OCI-LY7 (cell line): Measurements from ENCODE around the gene TLCD2. TPM values are rescaled to one million over a fixed set of nuclear protein-coding genes. Genes with fewer than 3 reads are reported as not detected.

Experiments
- total RNA-seq, 2 experiments: library from RNA; depleted of rRNA in 1 of 2; stranded (reverse); fragments of >200 nt in 1 of 2; shearing (Covaris generic) in 1 of 2; gene quantifications; 2 replicates each; pipeline ENCODE4 v1.2.3, GENCODE V29; 2014 to 2022

TLCD2 gene
- total RNA-seq, 2 experiments from 2014 or later, result not detected

Other genes starting within 250 kb of the TLCD2 start
- 16.1 and 17.2 TPM in 2 replicates for gene MYO1C, start 217.7 kb downstream of the TLCD2 start, total RNA-seq (2014; rRNA removed; shearing (Covaris generic))
- gene MYO1C, start 217.7 kb downstream of the TLCD2 start, total RNA-seq (2022), result 70.5 and 74.4 TPM in 2 replicates
- 23.4 and 28.8 TPM in 2 replicates for gene INPP5K, start 193.8 kb downstream of the TLCD2 start, total RNA-seq (2014; rRNA removed; shearing (Covaris generic))
- 40.7 and 47.0 TPM in 2 replicates for gene INPP5K, start 193.8 kb downstream of the TLCD2 start, total RNA-seq (2022)
- gene PITPNA, start 147.6 kb downstream of the TLCD2 start, total RNA-seq (2014; rRNA removed; shearing (Covaris generic)), result 15.0 and 27.7 TPM in 2 replicates
- 51.2 and 51.8 TPM in 2 replicates for gene PITPNA, start 147.6 kb downstream of the TLCD2 start, total RNA-seq (2022)
- gene SLC43A2, start 81.5 kb downstream of the TLCD2 start, total RNA-seq (2014; rRNA removed; shearing (Covaris generic)), result 9.2 and 16.7 TPM in 2 replicates
- gene SLC43A2, start 81.5 kb downstream of the TLCD2 start, total RNA-seq (2022), result 16.6 and 17.1 TPM in 2 replicates
- 0.19 and 0.31 TPM in 2 replicates for gene SCARF1, start 64.6 kb downstream of the TLCD2 start, total RNA-seq (2014; rRNA removed; shearing (Covaris generic))
- gene SCARF1, start 64.6 kb downstream of the TLCD2 start, total RNA-seq (2022), result 0.29 and 0.41 TPM in 2 replicates
- 0.82 and 3.2 TPM in 2 replicates for gene RILP, start 60.5 kb downstream of the TLCD2 start, total RNA-seq (2014; rRNA removed; shearing (Covaris generic))
- gene RILP, start 60.5 kb downstream of the TLCD2 start, total RNA-seq (2022), result 0.59 and 1.2 TPM in 2 replicates
- 108 and 162 TPM in 2 replicates for gene PRPF8, start 25.5 kb downstream of the TLCD2 start, total RNA-seq (2014; rRNA removed; shearing (Covaris generic))
- 404 and 427 TPM in 2 replicates for gene PRPF8, start 25.5 kb downstream of the TLCD2 start, total RNA-seq (2022)
- gene WDR81, start 14.3 kb upstream of the TLCD2 start, total RNA-seq (2014; rRNA removed; shearing (Covaris generic)), result 12.2 and 19.1 TPM in 2 replicates
- 23.5 and 24.4 TPM in 2 replicates for gene WDR81, start 14.3 kb upstream of the TLCD2 start, total RNA-seq (2022)
- gene SERPINF2, start 32.5 kb upstream of the TLCD2 start, total RNA-seq (2014; rRNA removed; shearing (Covaris generic)), result 0.38 and 0.93 TPM in 2 replicates
- gene SERPINF2, start 32.5 kb upstream of the TLCD2 start, total RNA-seq (2022), result 0.76 and 1.0 TPM in 2 replicates
- not detected in 2 replicates for gene SERPINF1, start 51.7 kb upstream of the TLCD2 start, total RNA-seq (2014; rRNA removed; shearing (Covaris generic))
- not detected in 2 replicates for gene SERPINF1, start 51.7 kb upstream of the TLCD2 start, total RNA-seq (2022)
- gene SMYD4, start 119.5 kb upstream of the TLCD2 start, total RNA-seq (2014; rRNA removed; shearing (Covaris generic)), result 21.3 and 27.5 TPM in 2 replicates
- gene SMYD4, start 119.5 kb upstream of the TLCD2 start, total RNA-seq (2022), result 33.5 and 36.4 TPM in 2 replicates
- 55.5 and 90.2 TPM in 2 replicates for gene RPA1, start 119.6 kb upstream of the TLCD2 start, total RNA-seq (2014; rRNA removed; shearing (Covaris generic))
- gene RPA1, start 119.6 kb upstream of the TLCD2 start, total RNA-seq (2022), result 184 and 196 TPM in 2 replicates